Activated T-helper 9 cell treated with anti-CD3 and anti-CD28 coated beads, Interleukin-2, amount 50 U/mL, for 16 hours (primary cell): Measurements from ENCODE around the gene CCDC69.
A peak's percentile ranks its signal among the peaks of the same experiment; 100 is the strongest.

Experiments used
- DNase-seq: peaks from one replicate; pipeline ENCODE4 v3.0.0-alpha.2; 2020; ENCODE audit warnings: low read depth

Gene CCDC69

DNA sequence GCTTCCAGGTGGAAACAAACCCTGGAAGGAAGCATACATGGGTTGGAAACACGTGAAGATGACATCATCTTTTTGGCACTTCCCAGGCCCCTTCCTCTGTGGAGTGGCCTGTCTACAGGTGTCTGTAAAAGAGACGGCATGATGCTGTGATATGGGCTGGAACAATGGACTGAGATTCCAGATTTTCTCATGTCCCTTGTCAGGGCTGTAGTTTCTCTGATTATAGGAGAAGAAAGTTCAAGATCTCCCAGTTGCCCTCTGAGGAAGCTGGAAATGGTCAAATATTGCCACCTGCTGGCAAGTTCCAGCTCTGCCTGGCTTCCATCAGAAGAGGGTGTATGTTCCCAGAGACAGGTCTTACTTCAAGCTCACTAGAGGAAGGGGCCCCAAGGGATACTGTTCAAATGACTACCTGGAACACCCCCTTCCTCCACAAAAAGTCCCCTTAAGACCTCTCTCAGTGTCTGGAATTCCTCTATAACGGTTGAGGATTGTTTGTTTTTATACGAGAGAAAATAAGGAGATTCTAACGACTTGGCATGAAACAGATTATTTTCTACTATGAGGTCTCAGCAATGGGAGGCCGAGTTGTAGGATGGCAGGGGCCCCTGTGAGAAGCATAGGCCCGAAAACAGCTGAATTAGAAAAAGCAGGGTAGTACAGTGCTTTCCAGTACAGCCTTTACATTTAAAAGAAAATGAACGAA lies 59.1 kb downstream of the CCDC69 start:
- peak; percentile 64 for DNase-seq

GRCh38 chr5:151162776-151163175 lies 61.1 kb downstream of the CCDC69 start:
- no peak for DNase-seq

DNA sequence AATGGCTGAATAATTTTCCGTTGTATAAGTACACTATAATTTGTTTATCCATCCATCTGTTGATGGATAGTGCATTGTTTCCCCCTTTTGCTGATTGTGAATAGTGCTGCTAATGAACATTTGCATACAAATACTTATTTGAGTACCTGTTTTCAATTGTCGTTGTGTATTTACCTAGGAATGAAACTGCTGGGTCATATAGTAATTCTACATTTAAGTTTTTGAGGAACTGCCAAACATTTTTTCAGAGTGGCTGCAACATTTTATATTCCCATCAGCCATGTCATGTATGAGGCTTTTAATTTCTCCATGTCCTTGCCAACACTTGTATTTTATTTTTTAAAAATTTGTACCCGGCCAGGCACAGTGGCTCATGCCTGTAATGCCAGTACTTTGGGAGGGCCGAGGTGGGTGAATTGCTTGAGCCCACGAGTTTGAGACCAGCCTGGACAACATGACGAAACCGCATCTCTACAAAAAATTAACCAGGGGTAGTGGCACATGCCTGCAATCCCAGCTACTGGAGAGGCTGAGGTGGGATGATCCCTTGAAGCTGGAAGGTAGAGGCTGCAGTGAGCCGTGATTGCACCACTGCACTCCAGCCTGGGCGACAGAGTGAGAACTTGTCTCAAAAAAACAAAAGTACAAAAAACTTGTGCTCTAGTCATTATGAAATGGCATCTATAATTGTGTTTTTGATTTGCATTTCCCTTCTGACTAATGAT lies 64.1 kb downstream of the CCDC69 start:
- no peak for DNase-seq

- DNase-seq = no peak
These were observed 65.6 kb downstream of the CCDC69 start for GRCh38 chr5:151158287-151158661.

DNA sequence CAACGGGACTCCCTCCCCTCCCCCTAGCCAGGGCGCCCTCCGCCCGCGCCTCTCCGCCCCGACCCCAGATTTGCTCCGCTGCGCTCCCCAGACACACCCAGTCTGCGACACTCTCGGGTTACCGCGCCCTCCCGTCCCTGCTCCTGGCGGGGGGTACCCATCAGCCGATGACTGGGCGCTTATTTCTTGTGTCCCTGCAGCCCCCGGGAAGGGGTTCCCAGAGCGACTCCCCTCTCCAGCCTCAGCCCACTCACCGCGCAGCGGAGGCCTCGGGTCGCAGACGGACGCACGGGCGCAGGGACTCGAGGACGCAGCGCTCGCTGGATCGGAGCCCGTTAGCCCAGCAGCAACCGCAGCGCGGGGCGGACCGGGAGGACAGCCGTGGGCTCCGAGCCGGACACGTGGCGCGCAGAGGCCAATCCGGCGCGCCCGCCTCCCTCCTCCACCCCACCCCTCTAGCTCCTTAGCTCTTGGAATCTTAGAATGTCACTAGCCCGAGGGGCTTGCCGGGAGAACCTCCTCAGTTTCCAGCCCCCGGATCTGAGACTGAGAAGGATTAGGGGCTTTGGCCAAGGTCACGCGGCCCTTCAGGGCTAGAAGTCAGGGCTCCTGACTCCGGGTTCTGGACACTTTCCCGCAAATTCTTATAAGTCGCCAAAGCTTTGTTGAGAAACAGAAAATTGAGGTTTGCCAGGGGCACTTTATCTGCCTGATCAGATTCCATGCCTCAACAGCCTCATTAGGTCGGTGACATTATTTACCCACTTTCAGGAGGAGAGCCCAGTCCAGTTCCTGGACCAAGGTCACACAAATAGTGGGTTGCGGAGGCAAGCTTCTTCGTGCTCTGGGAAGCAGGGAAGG lies 66.2 kb downstream of the CCDC69 start, which contains the start of gene ANXA6:
ANXA6 (minus strand) TSS at position 354 of the 861 bp plus-strand sequence. CDS start 9,878 bp downstream, outside the sequence.
- peak; percentile 66 for DNase-seq

DNA sequence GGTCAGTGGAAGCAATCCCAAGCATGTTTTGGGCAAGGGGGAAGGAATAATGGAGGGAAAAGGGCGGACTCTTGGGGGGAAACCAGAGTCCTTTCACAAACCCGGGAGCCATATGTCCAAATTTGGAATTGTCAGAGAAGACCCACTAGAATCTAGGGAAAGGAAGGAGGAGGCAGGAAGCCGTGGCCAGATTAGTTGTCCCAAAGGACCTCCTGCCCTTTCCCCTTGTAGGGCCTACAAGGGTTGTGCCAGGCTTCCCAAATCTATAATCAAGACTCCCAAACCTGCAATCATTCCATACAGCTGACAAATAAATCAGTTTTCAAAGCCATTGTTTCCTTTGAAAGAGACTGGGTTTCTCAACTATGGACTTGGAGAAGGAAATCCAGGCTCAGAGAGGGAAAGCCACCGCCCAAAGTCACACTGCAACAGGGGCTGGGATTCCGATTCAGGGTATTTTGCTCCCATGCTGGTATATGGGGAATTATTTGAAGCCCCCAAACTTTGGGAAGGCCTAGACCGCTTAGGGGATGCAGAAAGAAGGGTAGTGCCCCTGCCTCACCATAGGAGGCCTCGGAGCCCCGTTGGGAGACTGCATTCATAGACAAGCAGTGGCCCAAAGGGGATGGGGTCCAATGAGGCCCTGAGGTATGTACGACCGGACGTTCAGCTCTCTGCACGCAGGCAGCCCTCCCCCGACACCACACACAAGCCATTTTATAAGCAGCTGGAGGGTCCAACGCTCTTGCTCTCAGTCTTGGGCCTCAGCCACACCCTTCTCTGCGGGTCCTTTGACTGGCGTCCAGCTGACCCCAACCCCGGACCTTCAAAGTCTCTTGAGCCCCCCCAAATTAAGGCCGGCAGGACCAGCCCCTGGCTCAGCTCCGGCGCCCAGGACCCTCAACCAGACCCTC lies 67.1 kb downstream of the CCDC69 start:
- no peak for DNase-seq

DNA sequence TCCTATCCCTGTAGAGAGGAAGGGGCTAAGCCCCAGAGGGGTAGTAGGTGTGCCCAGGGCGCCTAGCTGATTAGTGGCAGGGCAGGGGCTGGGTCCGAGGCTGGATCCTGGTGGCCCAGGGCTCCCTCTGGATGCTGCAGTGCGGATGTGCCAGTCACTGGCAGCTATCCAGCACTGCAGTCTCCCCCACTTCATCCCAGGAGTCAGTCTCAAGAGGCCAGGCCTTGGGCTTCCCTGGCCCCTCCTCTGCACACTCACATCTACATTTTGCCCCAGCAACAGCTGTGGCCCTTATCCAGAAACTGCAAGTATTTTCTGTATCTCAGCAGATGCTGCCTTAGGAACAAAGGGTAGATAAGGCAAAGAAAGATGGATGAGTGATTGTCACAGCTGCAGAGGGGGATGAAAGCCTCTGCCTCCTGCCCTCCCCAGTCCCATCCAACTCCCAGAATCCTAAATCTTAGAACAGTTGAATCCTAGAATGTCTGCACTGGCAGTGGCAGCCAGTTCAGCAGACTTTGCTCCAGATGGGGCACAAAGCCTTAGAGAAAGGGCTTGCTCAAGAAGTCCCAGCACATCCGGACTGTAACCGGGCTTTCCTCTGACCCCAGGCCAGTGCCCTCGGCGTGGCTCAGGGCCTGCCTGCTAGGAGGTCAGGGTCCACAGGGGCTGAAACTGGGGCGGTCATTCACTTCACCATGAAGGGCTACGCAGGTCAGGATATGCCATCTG lies 68.0 kb downstream of the CCDC69 start:
- no peak for DNase-seq

- peak; percentile 31 for DNase-seq
These were observed 68.7 kb downstream of the CCDC69 start for GRCh38 chr5:151154931-151155774.

- peak; percentile 31 for DNase-seq
These were observed 70.1 kb downstream of the CCDC69 start for GRCh38 chr5:151153766-151154272.

DNA sequence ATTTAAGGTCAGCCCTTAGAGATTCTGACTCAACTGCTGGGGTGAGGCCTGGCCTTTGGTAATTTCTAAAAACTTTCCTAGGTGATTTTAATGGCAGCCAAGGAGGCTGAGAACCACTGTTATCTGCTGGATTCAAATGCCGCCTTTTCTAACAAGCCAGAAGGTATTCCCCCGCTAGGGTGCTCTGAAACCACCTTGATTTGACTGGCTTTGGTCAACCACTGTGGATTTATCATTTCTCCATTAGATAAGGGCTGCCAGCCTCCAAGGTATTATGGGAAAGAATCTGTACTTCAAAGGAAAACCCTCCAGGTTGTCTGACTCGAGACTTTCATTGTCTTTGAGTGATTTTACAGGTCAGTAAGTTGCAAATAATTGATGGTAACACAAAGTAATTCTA lies 70.6 kb downstream of the CCDC69 start:
- DNase-seq = no peak

GRCh38 chr5:151151793-151152192 lies 72.1 kb downstream of the CCDC69 start:
- DNase-seq = peak; percentile 30

DNA sequence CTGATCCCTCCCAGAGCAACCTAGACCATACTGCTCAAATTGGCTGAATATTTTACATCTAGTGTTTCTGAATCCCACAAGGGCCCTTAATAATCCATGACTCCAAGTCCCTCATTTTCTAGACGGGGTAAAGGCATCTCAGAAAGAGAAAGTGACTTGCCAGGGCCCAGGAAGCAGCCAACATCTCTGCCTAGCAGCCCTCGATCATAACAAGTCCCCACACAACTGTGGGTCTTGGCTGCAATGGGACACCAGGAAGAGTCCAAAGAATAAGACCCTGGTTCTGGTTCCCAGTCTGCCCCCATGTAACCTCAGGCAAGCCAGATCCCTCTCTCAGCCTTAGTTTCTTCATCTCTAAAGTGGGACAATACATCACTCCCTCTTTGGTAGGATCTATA lies 72.6 kb downstream of the CCDC69 start:
- DNase-seq = no peak

- DNase-seq = peak; percentile 39
These were observed 73.2 kb downstream of the CCDC69 start for GRCh38 chr5:151150471-151151262.

DNA sequence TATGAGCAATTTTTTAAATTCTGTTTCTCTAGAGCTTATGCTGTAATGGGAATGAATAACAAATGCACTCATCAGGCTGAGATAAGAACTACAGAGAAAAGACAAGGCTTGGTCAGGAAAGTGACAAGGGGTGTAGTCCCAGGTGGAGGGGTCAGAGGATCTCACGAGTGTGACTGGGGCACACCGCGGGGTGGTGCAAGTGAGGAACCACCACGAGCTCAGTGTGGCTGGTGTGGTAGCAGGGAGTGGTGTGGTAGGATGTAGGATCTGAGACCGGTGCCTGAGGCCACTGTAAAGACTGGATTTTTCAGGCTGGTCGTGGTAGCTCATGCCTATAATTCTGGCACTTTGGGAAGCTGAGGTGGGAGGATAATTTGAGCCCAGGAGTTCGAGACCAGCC lies 75.3 kb downstream of the CCDC69 start:
- DNase-seq = no peak

- DNase-seq = no peak
These were observed 76.9 kb downstream of the CCDC69 start for GRCh38 chr5:151147033-151147432.

DNA sequence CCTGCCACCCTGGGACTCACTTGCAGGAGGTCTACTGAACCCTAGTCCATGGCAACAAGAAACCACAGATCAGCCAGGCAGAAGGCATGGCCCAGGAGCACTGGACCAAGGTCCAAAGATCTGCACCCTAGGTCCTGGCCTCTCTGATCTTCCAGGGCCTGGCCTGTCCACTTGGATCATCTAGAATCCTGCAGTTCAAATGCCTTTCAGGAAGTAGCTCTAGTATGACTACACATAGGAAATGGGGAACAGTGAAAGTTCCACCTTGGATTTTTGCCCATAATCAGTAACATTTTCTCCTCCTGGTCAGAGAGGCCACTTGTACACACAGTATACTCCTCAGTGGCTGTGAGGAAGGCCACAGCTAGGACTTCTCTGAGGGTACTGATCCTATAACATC lies 77.8 kb downstream of the CCDC69 start:
- no peak for DNase-seq

DNA sequence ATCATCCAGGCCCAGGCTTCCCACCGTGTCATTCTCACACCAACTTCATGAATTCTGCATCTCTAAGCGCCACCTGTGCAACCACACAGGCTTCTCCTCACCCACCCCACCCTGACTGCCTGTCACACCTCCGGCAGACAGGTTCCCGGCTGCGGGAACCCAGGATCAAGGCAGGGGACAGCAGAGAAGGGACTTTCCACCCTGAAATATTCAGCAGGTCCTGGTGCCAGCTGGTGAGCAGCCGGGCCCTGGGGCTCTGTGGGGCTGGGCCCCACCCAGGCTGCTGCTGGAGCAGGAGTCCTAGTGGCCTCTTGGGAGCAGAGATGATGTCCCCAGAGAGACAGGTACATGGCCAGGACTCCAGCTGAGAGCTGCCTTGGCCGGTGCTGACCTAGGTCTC lies 79.0 kb downstream of the CCDC69 start:
- DNase-seq = no peak

DNA sequence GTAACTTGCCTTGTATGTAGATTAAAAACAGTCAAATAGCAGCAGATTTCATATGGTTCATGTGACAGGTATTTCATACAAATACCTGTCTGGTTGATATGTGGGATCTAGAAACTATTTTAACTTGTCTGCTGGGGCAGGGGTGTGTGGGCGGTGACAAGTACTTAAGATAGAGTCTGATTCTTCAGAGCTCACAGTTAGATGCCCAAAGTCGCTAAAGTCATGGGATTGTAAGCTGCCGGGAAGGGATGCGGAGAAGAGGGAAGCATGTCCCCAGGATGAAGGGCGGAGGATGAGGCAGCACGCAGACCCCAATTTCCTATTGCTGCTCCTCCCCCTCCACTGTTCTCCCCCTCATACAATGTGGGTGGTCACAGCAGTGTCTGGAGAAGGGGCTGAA lies 79.6 kb downstream of the CCDC69 start:
- no peak for DNase-seq

GRCh38 chr5:151143645-151144044 lies 80.2 kb downstream of the CCDC69 start:
- no peak for DNase-seq
